Lung (tissue), 12 donors: Measurements from ENCODE around the gene TMEM190. TPM values are rescaled to one million over a fixed set of nuclear protein-coding genes. Genes with fewer than 3 reads are reported as not detected.

Experiments
- ATAC-seq: fragments of 200-7000 bp; cut with Tn5 transposase; one replicate; pipeline ENCODE4 v1.9.1; 2020; ENCODE audit warnings: moderate number of reproducible peaks; ENCODE audit not compliant: insufficient read depth, low FRiP score
- DNase-seq, 3 donors: peaks; one replicate each; pipeline ENCODE4 v3.0.0-alpha.2; 2013 to 2017
- H3K27ac ChIP-seq, 2 donors: one replicate each; pipeline ENCODE4 v1.5.1; 2013; ENCODE audit warnings: mild to moderate bottlenecking in 2 of 2, moderate library complexity in 2 of 2, control low read depth in 1 of 2, inconsistent platforms in 1 of 2, low read depth in 1 of 2, low read length in 1 of 2
- H3K27me3 ChIP-seq, 3 donors: one replicate each; pipeline ENCODE4 v1.5.1; 2013; ENCODE audit warnings: low read length in 2 of 3; ENCODE audit not compliant: control insufficient read depth in 3 of 3, insufficient read depth in 3 of 3
- H3K36me3 ChIP-seq, 4 donors: one replicate each; pipeline ENCODE4 v1.5.1; 2013; ENCODE audit warnings: low read length in 4 of 4, mild to moderate bottlenecking in 1 of 4, moderate library complexity in 1 of 4; ENCODE audit not compliant: control insufficient read depth in 4 of 4, insufficient read depth in 4 of 4
- H3K4me1 ChIP-seq, 5 donors: one replicate each; pipeline ENCODE4 v1.5.1; 2013; ENCODE audit warnings: low read length in 5 of 5, mild to moderate bottlenecking in 2 of 5, moderate library complexity in 1 of 5; ENCODE audit not compliant: control insufficient read depth in 5 of 5, insufficient read depth in 5 of 5
- H3K4me3 ChIP-seq: one replicate; pipeline ENCODE4 v1.5.1; 2013; ENCODE audit warnings: mild to moderate bottlenecking, control low read depth, moderate library complexity
- H3K9ac ChIP-seq, 2 donors: one replicate each; pipeline ENCODE4 v1.5.1; 2013; ENCODE audit warnings: low read length in 2 of 2, control low read depth in 1 of 2; ENCODE audit not compliant: insufficient read depth in 1 of 2
- H3K9me3 ChIP-seq, 4 donors: one replicate each; pipeline ENCODE4 v1.5.1; 2013; ENCODE audit warnings: low read length in 3 of 4, mild to moderate bottlenecking in 1 of 4, moderate library complexity in 1 of 4; ENCODE audit not compliant: control insufficient read depth in 4 of 4, insufficient read depth in 3 of 4
- CTCF ChIP-seq: IDR thresholded peaks from 2 replicates; pipeline ENCODE4 v1.5.1; 2012; ENCODE audit warnings: mild to moderate bottlenecking; ENCODE audit errors: control extremely low read depth, extremely low read depth
- WGBS, 2 donors: extraction: QIAGEN DNeasy Blood & Tissue Kit; methylation state at CpG; one replicate each; pipeline ENCODE4 v1.1.7; 2013; 5-methylcytosine and 5-hydroxymethylcytosine counted together
- polyA plus RNA-seq, 2 donors: library from polyadenylated mRNA; stranded (reverse); fragments of 200-250 nt; gene quantifications; one replicate each; pipeline ENCODE4 v1.2.1, GENCODE V29; 2013
- total RNA-seq, 2 donors: library from RNA; depleted of rRNA in 1 of 2; stranded (reverse); fragments of >200 nt in 1 of 2; gene quantifications; one replicate each; pipeline ENCODE4 v1.2.1, GENCODE V29; 2014 to 2021
- donor health status: control.
- donor health status: control.
- donor health status: Bipolar disorder and iron deficiency.
- donor health status: healthy.
- donor health status: DM: yes; HTN: yes; CAD: no.

The TMEM190 gene
- total and polyA plus RNA-seq, 4 donors: 14.3 to 106 (median 62.5) TPM

- no peaks in the 10 kb centered on the region for H3K27me3 ChIP-seq
- H3K9ac ChIP-seq: no peak overlapping the region
- peaks cover 3 to 43% (median 20%) of the 10 kb centered on the region in 4 donors for H3K36me3 ChIP-seq
- no peak for ATAC-seq
- no peak for DNase-seq
- H3K9me3 ChIP-seq: peaks cover 0 to 1% (median 0%) of the 10 kb centered on the region in 4 donors
- peaks cover 7 to 26% (median 13%) of the 10 kb centered on the region in 5 donors for H3K4me1 ChIP-seq
- 87 to 88% methylated on average over 12 of the region's 12 CpGs for WGBS, 2 donors
- no peak overlapping the region for H3K4me3 ChIP-seq
- H3K27ac ChIP-seq: no peak overlapping the region
- no peak for TF ChIP-seq CTCF
Measured at GRCh38 chr19:55391191-55391670, 14.6 kb downstream of the TMEM190 start.

GRCh38 chr19:55391702-55392615 lies 15.3 kb downstream of the TMEM190 start:
- H3K4me1 ChIP-seq: peaks cover 6 to 20% (median 11%) of the 10 kb centered on the region in 5 donors
- 83 to 86% methylated on average over 18 of the region's 18 CpGs for WGBS, 2 donors
- no peak for TF ChIP-seq CTCF
- peaks cover 0 to 1% (median 0%) of the 10 kb centered on the region in 4 donors for H3K9me3 ChIP-seq
- no peak overlapping the region for H3K9ac ChIP-seq
- DNase-seq (no peak), ATAC-seq (no peak)
- no peak overlapping the region for H3K4me3 ChIP-seq
- H3K27me3 ChIP-seq: no peaks in the 10 kb centered on the region
- no peak overlapping the region for H3K27ac ChIP-seq
- peaks cover 3 to 41% (median 20%) of the 10 kb centered on the region in 4 donors for H3K36me3 ChIP-seq

DNA sequence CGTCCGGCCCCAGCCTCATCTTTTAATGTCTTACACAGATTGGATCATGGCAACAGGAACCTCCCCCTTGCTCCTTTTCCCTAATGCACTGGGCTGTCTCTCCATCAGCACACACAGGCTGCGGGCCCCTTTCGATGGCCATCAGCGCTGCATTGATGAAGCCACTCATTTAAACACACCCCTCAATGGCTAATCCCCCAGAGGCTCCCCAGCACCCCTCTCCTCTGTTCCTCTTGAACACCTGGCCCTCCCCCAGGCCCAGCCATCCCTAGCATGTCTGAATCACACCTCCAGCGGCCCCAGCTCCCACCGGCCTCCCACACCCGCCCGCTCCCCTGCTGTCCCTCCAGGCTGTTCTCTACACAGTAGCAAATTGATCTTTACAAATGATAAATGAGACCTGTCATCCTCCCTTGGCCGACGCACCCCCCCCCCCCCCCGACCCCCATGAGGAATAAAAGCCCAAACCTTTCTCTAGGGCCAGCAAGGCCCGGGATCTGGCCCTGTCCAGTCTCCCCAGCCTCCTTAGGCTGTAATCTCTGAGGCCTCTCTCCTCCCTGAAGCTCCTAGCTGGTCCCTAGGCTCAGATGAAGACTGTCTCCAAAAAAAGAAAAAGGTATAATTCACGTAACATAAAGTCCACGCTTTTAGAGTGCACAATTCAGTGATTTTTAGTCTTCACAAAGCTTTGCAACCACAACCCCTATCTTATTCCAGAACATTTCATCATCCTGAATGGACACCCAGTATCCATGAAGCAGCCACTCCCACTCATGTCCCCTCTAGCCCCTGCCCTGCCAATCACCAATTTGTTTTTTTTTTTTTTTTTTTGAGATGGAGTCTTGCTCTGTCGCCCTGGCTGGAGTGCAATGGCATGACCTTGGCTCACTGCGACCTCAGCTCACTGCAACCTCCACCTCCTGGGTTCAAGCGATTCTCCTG lies 16.5 kb downstream of the TMEM190 start:
- Histone ChIP-seq H3K36me3 (peaks cover 1 to 32% (median 14%) of the 10 kb centered on the region in 4 donors), H3K27me3 (no peaks in the 10 kb centered on the region), H3K9me3 (peaks cover 0 to 1% (median 0%) of the 10 kb centered on the region in 4 donors), H3K27ac (no peak overlapping the region), H3K4me1 (peaks cover 0 to 9% (median under 1%) of the 10 kb centered on the region in 5 donors), H3K9ac (no peak overlapping the region), H3K4me3 (no peak overlapping the region)
- DNase-seq (no peak), ATAC-seq (no peak)
- 78 to 83% methylated on average over 18 of the region's 18 CpGs for WGBS, 2 donors
- TF ChIP-seq CTCF: no peak
